Measurements from ENCODE around the gene ARHGAP15.

ARHGAP15 gene

DNA sequence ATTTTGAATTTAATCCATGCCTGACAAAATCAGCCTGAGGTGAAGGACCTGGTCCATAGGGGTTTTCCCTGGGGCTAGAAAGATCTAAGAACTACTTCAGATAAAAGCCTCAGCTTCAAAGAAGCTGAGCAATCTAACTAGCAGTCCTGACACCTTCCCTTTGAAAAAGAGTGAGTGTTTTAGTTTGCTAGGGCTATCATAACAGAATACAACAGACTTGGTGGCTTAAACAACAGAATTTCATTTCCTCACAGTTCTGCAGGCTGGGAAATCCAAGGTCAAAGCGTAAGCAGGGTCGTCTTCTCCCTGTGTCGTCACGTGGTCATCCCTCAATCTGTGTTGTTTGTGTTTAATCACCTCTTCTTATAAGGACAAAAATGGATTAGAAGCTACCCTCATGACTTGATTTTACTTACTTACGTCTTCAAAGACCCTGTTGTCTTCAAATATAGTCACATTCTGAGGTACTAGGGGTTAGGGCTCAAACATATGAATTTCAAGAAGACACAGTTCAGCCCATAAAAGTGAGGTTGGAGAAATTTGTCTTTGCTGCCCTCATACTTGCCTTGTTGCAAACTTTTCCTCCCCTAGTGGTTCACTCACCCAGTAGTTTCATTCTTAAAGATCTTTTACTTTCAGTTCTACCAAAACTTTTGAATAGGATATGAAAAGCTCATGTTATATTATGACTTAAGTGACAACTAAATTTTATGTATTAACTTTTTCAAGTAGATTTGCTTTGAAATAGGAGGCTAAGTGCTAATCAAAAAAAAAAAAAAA is 673.8 kb downstream of the ARHGAP15 start:
- DNase-seq (ENCODE audit: low read depth in 1 of 2, low spot score in 1 of 2): no peak

DNA sequence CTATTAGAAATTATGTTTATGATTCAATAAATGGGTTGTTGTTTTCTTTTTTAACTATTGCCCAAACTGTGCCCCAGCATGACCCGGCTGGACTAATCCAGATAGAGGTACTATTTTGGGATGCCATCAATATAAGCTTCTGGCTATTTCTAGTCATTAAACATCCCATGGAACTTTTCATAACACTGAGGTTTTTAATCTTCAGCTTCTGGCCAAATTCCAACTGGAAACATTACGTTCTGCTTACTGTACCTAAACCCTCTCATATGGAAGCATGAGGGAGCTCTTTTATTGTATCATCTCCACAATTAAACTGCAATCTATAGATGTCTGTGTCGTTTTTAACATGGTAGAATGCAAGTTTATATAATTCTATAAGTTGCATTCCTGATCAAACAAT is 674.7 kb downstream of the ARHGAP15 start:
- DNase-seq (ENCODE audit: low read depth in 1 of 2, low spot score in 1 of 2): no peak

DNA sequence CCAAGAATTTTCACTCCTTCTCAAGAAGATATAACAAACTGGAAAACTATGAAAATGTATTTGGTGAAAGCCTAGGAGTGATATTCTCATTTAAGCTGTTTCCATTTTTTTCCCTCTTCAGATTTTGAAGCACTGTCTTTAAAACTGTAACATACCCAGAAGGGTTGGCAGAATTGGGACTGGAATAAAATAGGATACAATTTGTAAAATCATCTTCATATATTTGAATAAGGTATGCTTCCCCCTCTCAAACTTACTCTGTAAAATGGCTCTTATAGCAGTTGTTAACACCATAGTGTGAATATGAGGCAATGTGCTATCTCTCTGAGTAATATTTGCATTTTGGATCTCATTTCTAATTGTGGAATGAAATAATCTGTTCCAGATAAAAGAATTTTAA is 676.4 kb downstream of the ARHGAP15 start:
- no peak for DNase-seq (ENCODE audit: low read depth in 1 of 2, low spot score in 1 of 2)

DNA sequence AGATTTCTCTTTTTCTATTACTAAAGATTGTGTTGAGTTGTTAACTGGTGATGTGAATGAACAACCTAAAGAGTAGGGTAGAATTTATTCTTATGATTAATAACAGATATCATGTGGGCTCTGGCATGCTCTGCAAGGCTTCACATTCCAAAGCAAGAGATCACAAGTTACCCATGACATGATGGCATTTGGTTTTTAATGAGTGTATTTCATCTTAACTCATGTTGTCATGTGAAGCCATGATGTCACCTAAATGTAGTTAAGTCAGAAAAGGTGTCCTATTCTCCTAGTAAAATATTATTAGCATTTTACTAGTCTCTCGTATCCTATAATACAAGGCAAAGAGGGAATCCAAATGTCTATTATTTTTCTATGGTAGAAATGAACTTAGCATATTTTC is 678.0 kb downstream of the ARHGAP15 start:
- no peak for DNase-seq (ENCODE audit: low read depth in 1 of 2, low spot score in 1 of 2)

DNA sequence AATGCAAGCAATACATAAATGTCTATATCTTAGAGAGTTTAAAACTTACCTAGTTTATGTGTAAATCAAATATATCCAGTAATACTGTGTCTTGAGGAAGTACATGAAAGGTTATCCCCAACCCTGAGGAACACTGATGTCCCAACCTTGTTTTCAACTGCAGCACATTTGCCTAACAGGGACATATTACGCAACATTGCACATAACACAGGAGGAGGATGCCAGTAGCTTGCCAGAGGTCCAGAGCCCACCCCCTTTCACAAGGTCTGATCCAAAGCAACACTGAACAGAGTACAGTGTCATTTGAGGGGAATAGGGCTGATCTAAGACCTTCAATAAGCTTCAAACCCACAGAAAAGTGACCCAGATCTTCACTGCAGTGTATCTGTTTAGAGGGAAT is 678.5 kb downstream of the ARHGAP15 start:
- DNase-seq (ENCODE audit: low read depth in 1 of 2, low spot score in 1 of 2): no peak

DNA sequence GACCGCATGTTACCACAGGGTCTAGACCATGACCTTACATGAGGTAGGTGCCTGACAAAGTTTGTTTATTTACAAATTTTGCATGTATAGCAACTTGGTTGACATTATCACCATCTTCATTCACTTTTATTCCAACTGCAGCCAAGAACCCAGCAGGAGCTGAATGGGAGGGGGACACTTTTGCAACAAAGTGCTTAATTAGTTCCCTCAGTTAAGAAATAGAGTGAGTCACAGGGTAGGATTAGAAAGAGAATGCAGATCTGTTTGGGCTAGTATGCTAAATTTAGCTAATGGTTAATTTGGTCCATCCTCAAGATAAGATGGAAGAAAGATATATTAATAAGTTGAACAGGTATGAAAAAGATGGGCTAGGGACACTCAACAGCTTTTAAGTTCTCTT is 678.9 kb downstream of the ARHGAP15 start:
- no peak for DNase-seq (ENCODE audit: low read depth in 1 of 2, low spot score in 1 of 2)

DNA sequence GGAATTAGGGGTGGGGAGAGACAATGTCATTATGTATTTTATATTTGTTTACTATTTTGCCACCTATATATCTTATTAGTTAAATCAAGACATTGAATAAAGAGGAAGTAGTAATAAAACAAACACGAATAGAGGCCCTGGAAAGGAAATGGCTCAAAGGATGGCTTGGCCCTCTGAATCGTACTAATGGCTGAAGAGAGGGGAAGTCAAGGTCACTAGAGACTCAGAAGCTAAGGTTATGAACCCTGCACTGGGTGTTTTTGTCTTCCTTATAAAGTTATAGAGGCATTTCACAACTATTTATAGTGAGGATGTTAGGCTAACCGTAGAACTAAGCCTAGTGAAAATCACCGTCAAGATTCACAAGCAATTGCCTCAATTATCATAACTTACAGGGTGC is 685.9 kb downstream of the ARHGAP15 start:
- DNase-seq (ENCODE audit: low read depth in 1 of 2, low spot score in 1 of 2): no peak

DNA sequence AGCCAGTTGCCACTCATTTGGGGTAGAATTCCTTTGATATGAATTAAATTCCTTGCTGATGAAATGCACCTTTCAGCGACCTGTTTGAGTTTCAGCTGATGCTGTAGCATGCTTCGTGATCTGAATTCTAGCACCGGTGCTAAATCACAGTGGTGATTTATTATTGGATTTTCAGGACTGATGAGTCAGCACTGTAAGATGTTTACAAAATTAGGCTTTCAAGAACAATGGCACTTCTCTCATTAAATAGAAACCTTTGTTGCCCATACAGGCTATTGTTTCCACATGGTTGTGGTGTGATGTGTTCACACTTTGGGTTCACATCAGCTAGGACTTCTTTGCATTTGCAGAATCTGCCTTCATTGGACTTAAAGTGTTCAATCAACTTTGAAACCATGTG is 687.7 kb downstream of the ARHGAP15 start:
- DNase-seq (ENCODE audit: low read depth in 1 of 2, low spot score in 1 of 2): no peak

Data from activated T-helper 1 cell treated with anti-CD3 and anti-CD28 coated beads, Interleukin-2, amount 50 U/mL, for 16 hours (primary cell).